H9 (cell line): Measurements from ENCODE around the gene SLC12A3. TPM values are rescaled to one million over a fixed set of nuclear protein-coding genes. Genes with fewer than 3 reads are reported as not detected.

Experiments used
- DNase-seq: peaks from one replicate; pipeline ENCODE4 v3.0.0-alpha.2; 2017
- H2AFZ ChIP-seq: one replicate; pipeline ENCODE4 v1.6.1; 2013; ENCODE audit warnings: mild to moderate bottlenecking, low read length, control low read depth, moderate library complexity
- H2AK5ac ChIP-seq: 2 replicates; pipeline ENCODE4 v1.6.1; 2013; ENCODE audit warnings: low read length, control low read depth, mixed read lengths; ENCODE audit not compliant: insufficient read length
- H2BK120ac ChIP-seq: one replicate; pipeline ENCODE4 v1.6.1; 2013; ENCODE audit warnings: low read depth, mild to moderate bottlenecking, low read length, control low read depth, inconsistent platforms; ENCODE audit not compliant: poor library complexity, severe bottlenecking
- H2BK12ac ChIP-seq: 2 replicates; pipeline ENCODE4 v1.6.1; 2013; ENCODE audit warnings: low read length, control low read depth, mixed read lengths, low read depth; ENCODE audit not compliant: insufficient read length
- H2BK15ac ChIP-seq: 2 replicates; pipeline ENCODE4 v1.6.1; 2013; ENCODE audit warnings: low read depth, low read length, control low read depth
- H2BK20ac ChIP-seq: one replicate; pipeline ENCODE4 v1.6.1; 2013; ENCODE audit warnings: low read depth, mild to moderate bottlenecking, low read length, control low read depth, inconsistent platforms; ENCODE audit not compliant: poor library complexity, severe bottlenecking
- H2BK5ac ChIP-seq: 2 replicates; pipeline ENCODE4 v1.6.1; 2013; ENCODE audit warnings: low read length, control low read depth, mixed read lengths; ENCODE audit not compliant: insufficient read length
- H3K14ac ChIP-seq: 2 replicates; pipeline ENCODE4 v1.6.1; 2013; ENCODE audit warnings: low read length, control low read depth; ENCODE audit not compliant: insufficient read depth
- H3K18ac ChIP-seq: 2 replicates; pipeline ENCODE4 v1.6.1; 2013; ENCODE audit warnings: low read depth, mild to moderate bottlenecking, mixed read lengths, low read length, control low read depth; ENCODE audit not compliant: insufficient read length
- H3K23ac ChIP-seq: 2 replicates; pipeline ENCODE4 v1.6.1; 2013; ENCODE audit warnings: low read length, control low read depth, mixed read lengths, low read depth; ENCODE audit not compliant: insufficient read length
- H3K23me2 ChIP-seq: 2 replicates; pipeline ENCODE4 v1.6.1; 2013; ENCODE audit warnings: low read depth, mild to moderate bottlenecking, mixed read lengths, low read length, control low read depth; ENCODE audit not compliant: insufficient read length, poor library complexity, severe bottlenecking
- H3K27ac ChIP-seq: 2 replicates; pipeline ENCODE4 v1.5.1; 2013; ENCODE audit warnings: low read length, control low read depth, mixed read lengths, low read depth; ENCODE audit not compliant: insufficient read length
- H3K27me3 ChIP-seq: 2 replicates; pipeline ENCODE4 v1.6.1; 2013; ENCODE audit warnings: low read length, control low read depth, inconsistent platforms; ENCODE audit not compliant: insufficient read depth
- H3K4ac ChIP-seq: 2 replicates; pipeline ENCODE4 v1.6.1; 2013; ENCODE audit warnings: low read depth, mild to moderate bottlenecking, control low read depth, inconsistent platforms, low read length, moderate library complexity
- H3K4me1 ChIP-seq: 2 replicates; pipeline ENCODE4 v1.6.1; 2013; ENCODE audit warnings: low read length, control low read depth, inconsistent platforms; ENCODE audit not compliant: insufficient read depth
- H3K4me2 ChIP-seq: 2 replicates; pipeline ENCODE4 v1.6.1; 2013; ENCODE audit warnings: low read length, control low read depth, mixed read lengths; ENCODE audit not compliant: insufficient read length, insufficient read depth
- H3K56ac ChIP-seq: 2 replicates; pipeline ENCODE4 v1.6.1; 2013; ENCODE audit warnings: low read depth, mild to moderate bottlenecking, mixed read lengths, low read length, control low read depth; ENCODE audit not compliant: insufficient read length
- H3K79me1 ChIP-seq: 2 replicates; pipeline ENCODE4 v1.6.1; 2013; ENCODE audit warnings: low read depth, mild to moderate bottlenecking, moderate library complexity, low read length, control low read depth, inconsistent platforms; ENCODE audit not compliant: insufficient read depth, poor library complexity, severe bottlenecking
- H3K79me2 ChIP-seq: 2 replicates; pipeline ENCODE4 v1.6.1; 2013; ENCODE audit warnings: low read length, control low read depth, inconsistent platforms; ENCODE audit not compliant: insufficient read depth
- H3K9ac ChIP-seq: 2 replicates; pipeline ENCODE4 v1.6.1; 2013; ENCODE audit warnings: low read length, control low read depth, mixed read lengths; ENCODE audit not compliant: insufficient read length; ENCODE audit errors: extremely low read depth
- H3K9me3 ChIP-seq: one replicate; pipeline ENCODE4 v1.6.1; 2013; ENCODE audit warnings: low read depth, low read length, inconsistent platforms; ENCODE audit not compliant: control insufficient read depth
- H3T11ph ChIP-seq: one replicate; pipeline ENCODE4 v1.6.1; 2013; ENCODE audit warnings: mild to moderate bottlenecking, low read length, control low read depth, inconsistent platforms
- H4K20me1 ChIP-seq: one replicate; pipeline ENCODE4 v1.6.1; 2013; ENCODE audit not compliant: control insufficient read depth, insufficient read length, insufficient read depth
- H4K5ac ChIP-seq: 2 replicates; pipeline ENCODE4 v1.6.1; 2013; ENCODE audit warnings: low read depth, mild to moderate bottlenecking, mixed read lengths, low read length, control low read depth; ENCODE audit not compliant: insufficient read length
- H4K8ac ChIP-seq: replicated peaks from 2 replicates; pipeline ENCODE4 v1.6.1; 2013; ENCODE audit warnings: low read length, control low read depth, mixed read lengths, low read depth; ENCODE audit not compliant: insufficient read length
- H4K91ac ChIP-seq: 2 replicates; pipeline ENCODE4 v1.6.1; 2013; ENCODE audit warnings: low read depth, mild to moderate bottlenecking, moderate library complexity, mixed read lengths, low read length, control low read depth; ENCODE audit not compliant: insufficient read length
- H3K27ac Mint-ChIP-seq, 3 experiments: 2 replicates in 2 of 3; 3 replicates in 1 of 3; pipeline ENCODE4 v1.8.0; 2020 to 2021; ENCODE audit warnings: mixed read lengths in 3 of 3, mild to moderate bottlenecking in 1 of 3, moderate library complexity in 1 of 3
- H3K27me3 Mint-ChIP-seq: 2 replicates; pipeline ENCODE4 v1.8.0; 2021; ENCODE audit warnings: low read depth, mild to moderate bottlenecking, moderate library complexity, mixed read lengths
- H3K36me3 Mint-ChIP-seq, 3 experiments: 2 replicates in 2 of 3; 3 replicates in 1 of 3; pipeline ENCODE4 v1.8.0; 2020 to 2021; ENCODE audit warnings: low read depth in 3 of 3, mixed read lengths in 3 of 3; ENCODE audit not compliant: insufficient read depth in 1 of 3
- H3K4me1 Mint-ChIP-seq, 2 experiments: 2 replicates each; pipeline ENCODE4 v1.8.0; 2020; ENCODE audit warnings: mixed read lengths in 2 of 2
- H3K4me3 Mint-ChIP-seq, 2 experiments: 2 replicates in 1 of 2; 3 replicates in 1 of 2; pipeline ENCODE4 v1.8.0; 2020 to 2021; ENCODE audit warnings: mild to moderate bottlenecking in 2 of 2, mixed read lengths in 2 of 2, moderate library complexity in 1 of 2
- H3K9me3 Mint-ChIP-seq, 2 experiments: 2 replicates in 1 of 2; 3 replicates in 1 of 2; pipeline ENCODE4 v1.8.0; 2020; ENCODE audit warnings: mild to moderate bottlenecking in 2 of 2, mixed read lengths in 2 of 2, moderate library complexity in 1 of 2
- WGBS: extraction: QIAGEN DNeasy Blood & Tissue Kit; methylation state at CpG from one replicate; pipeline ENCODE4 v1.1.7; 2013; ENCODE audit warnings: missing lambda C conversion rate, low lambda C conversion rate, mixed read lengths; ENCODE audit not compliant: insufficient read length; ENCODE audit errors: extremely low coverage; 5-methylcytosine and 5-hydroxymethylcytosine counted together
- total RNA-seq: library from RNA; stranded (reverse); gene quantifications from 2 replicates; pipeline ENCODE4 v1.2.1, GENCODE V29; 2021
- TF ChIP-seq, protein P1 (sequence below): fragments of 200-600 bp; sonication (generic); conservative IDR thresholded peaks from 3 replicates; pipeline ENCODE4 v1.8.0; 2021; ENCODE audit warnings: antibody characterized with exemption, mild to moderate bottlenecking

SLC12A3 gene
- total RNA-seq, 1 experiment from 2014 or later: not detected

GRCh38 chr16:56876048-56876447, 11.0 kb downstream of the SLC12A3 start:
- Histone ChIP-seq H3K9me3 (no peaks in the 10 kb centered on the region), H3K27ac (no peak overlapping the region), H3K4me1 (no peaks in the 10 kb centered on the region), H2BK5ac (no peak overlapping the region), H4K91ac (no peak overlapping the region), H2AFZ (no peak overlapping the region), H4K5ac (no peak overlapping the region), H3K4ac (no peak overlapping the region), H3K9ac (no peak overlapping the region), H4K8ac (no peak overlapping the region), H4K20me1 (no peaks in the 10 kb centered on the region), H2BK120ac (no peak overlapping the region), H3K56ac (no peak overlapping the region), H2BK20ac (no peak overlapping the region), H3K23me2 (no peaks in the 10 kb centered on the region), H2AK5ac (no peak overlapping the region), H2BK15ac (no peak overlapping the region), H3K23ac (no peak overlapping the region), H3K27me3 (no peaks in the 10 kb centered on the region), H2BK12ac (no peak overlapping the region), H3T11ph (no peak overlapping the region), H3K79me1 (no peaks in the 10 kb centered on the region), H3K79me2 (no peaks in the 10 kb centered on the region), H3K14ac (no peak overlapping the region), H3K4me2 (no peak overlapping the region), H3K18ac (no peak overlapping the region)
- H3K4me1 Mint-ChIP-seq: no peaks in the 10 kb centered on the region
- no peak for DNase-seq
- WGBS: no CpG with 5 or more reads among the region's 4 CpGs
- TF ChIP-seq, protein P1, sequence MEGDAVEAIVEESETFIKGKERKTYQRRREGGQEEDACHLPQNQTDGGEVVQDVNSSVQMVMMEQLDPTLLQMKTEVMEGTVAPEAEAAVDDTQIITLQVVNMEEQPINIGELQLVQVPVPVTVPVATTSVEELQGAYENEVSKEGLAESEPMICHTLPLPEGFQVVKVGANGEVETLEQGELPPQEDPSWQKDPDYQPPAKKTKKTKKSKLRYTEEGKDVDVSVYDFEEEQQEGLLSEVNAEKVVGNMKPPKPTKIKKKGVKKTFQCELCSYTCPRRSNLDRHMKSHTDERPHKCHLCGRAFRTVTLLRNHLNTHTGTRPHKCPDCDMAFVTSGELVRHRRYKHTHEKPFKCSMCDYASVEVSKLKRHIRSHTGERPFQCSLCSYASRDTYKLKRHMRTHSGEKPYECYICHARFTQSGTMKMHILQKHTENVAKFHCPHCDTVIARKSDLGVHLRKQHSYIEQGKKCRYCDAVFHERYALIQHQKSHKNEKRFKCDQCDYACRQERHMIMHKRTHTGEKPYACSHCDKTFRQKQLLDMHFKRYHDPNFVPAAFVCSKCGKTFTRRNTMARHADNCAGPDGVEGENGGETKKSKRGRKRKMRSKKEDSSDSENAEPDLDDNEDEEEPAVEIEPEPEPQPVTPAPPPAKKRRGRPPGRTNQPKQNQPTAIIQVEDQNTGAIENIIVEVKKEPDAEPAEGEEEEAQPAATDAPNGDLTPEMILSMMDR: no peak
- H3K9me3 Mint-ChIP-seq: no peaks in the 10 kb centered on the region
- no peaks in the 10 kb centered on the region for H3K27me3 Mint-ChIP-seq
- no peaks in the 10 kb centered on the region for H3K36me3 Mint-ChIP-seq
- no peak overlapping the region for H3K27ac Mint-ChIP-seq
- no peak overlapping the region for H3K4me3 Mint-ChIP-seq
